Measurements from ENCODE around the gene CORO2A. TPM values are rescaled to one million over a fixed set of nuclear protein-coding genes. Genes with fewer than 3 reads are reported as not detected.
A peak's percentile ranks its signal among the peaks of the same experiment; 100 is the strongest.

CORO2A gene
- total RNA-seq, 3 donors from 2014 or later: 1.4 to 7.2 (median 7.2) TPM

DNA sequence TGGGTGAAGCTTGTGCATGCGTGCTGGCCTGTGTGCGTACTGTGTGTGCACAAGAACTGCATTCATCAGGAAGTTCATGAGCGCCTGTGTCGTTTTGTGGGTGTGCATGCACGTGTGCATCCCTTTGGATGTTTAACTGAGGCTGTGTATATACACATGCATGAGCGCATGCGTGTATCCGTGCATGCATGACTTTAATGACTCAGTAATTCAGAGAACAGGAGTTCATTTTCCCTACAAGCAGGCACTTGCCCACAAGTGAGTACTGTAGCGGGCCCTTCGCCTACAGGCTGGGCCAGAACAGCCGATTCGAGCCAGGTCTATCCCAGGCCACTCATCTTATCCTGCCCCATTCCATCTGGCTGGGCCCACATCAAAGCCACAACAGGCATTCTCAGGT lies 29.8 kb downstream of the CORO2A start:
- DNase-seq (ENCODE audit: low spot score in 2 of 2): peak in 1 of 2 donors; percentile 35
- H3K4me1 ChIP-seq: no peaks in the 10 kb centered on the region

DNA sequence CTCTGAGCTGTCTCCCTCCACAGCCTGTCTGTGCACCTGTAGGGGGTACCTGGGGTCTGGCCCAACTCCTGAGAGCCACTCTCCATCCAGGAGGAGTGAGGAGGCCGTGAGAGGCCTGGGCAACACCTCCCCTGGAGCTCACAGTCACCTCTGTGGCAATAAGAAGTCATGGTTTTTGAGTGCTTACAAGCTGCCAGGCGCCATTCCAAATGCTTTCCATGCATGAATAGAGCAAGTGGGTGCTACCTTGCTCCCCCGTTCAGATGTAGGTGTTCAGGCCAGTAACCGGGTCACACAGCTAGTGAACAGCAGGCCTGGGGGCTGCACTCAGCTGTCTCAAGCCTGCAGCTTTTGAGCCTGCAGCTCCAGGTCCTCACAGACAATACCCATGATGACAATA lies 30.6 kb downstream of the CORO2A start:
- TF ChIP-seq POLR2A (IDR thresholded peaks at IDR 0.05) (no peak), POLR2AphosphoS5 (IDR thresholded peaks at IDR 0.05) (no peak)
- TF ChIP-seq, protein P1, sequence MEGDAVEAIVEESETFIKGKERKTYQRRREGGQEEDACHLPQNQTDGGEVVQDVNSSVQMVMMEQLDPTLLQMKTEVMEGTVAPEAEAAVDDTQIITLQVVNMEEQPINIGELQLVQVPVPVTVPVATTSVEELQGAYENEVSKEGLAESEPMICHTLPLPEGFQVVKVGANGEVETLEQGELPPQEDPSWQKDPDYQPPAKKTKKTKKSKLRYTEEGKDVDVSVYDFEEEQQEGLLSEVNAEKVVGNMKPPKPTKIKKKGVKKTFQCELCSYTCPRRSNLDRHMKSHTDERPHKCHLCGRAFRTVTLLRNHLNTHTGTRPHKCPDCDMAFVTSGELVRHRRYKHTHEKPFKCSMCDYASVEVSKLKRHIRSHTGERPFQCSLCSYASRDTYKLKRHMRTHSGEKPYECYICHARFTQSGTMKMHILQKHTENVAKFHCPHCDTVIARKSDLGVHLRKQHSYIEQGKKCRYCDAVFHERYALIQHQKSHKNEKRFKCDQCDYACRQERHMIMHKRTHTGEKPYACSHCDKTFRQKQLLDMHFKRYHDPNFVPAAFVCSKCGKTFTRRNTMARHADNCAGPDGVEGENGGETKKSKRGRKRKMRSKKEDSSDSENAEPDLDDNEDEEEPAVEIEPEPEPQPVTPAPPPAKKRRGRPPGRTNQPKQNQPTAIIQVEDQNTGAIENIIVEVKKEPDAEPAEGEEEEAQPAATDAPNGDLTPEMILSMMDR (IDR thresholded peaks at IDR 0.05): no peak
- no peak overlapping the region for H3K27ac ChIP-seq
- peak in 1 of 2 donors; percentile 31 for DNase-seq (ENCODE audit: low spot score in 2 of 2)
- H3K9me3 ChIP-seq: no peaks in the 10 kb centered on the region
- H3K4me1 ChIP-seq: no peaks in the 10 kb centered on the region
- no peak overlapping the region for H3K4me3 ChIP-seq
- H3K27me3 ChIP-seq: no peaks in the 10 kb centered on the region
- intact Hi-C loops (cut with DNase I; ENCODE audit: low total_unique reads): no loop called here
- H3K36me3 ChIP-seq: no peaks in the 10 kb centered on the region

More for the DNA sequence above, 29.8 kb downstream of the CORO2A start:
- intact Hi-C loops (cut with DNase I; ENCODE audit: low total_unique reads): no loop called here
- Histone ChIP-seq H3K27ac (no peak overlapping the region), H3K27me3 (no peaks in the 10 kb centered on the region), H3K36me3 (no peaks in the 10 kb centered on the region), H3K9me3 (no peaks in the 10 kb centered on the region), H3K4me3 (no peak overlapping the region)
- TF ChIP-seq POLR2A (IDR thresholded peaks at IDR 0.05) (no peak), POLR2AphosphoS5 (IDR thresholded peaks at IDR 0.05) (no peak)
- TF ChIP-seq, protein P1 (IDR thresholded peaks at IDR 0.05): no peak

DNA sequence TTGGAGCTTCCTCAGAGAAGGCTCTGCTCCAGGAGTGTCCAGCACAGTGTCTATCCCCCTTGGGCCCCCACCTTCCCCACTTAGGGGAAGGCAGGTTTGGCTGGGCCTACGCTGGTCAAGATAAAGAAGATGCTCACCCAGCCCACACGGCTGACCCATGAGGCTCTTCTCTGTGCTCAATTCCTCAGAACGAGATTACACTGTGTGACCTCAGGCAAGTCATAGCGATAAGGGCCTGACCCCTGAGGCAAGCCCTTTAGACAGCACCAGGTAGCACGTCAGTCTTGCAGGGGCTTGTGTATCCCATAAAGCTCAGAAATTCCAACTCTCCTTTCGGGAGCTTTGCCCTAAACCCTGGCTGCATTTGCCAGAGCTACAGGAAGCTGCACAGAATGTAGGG lies 32.6 kb downstream of the CORO2A start:
- Histone ChIP-seq H3K4me1 (no peaks in the 10 kb centered on the region), H3K27me3 (no peaks in the 10 kb centered on the region), H3K36me3 (no peaks in the 10 kb centered on the region), H3K9me3 (no peaks in the 10 kb centered on the region), H3K4me3 (no peak overlapping the region), H3K27ac (no peak overlapping the region)
- intact Hi-C loops (cut with DNase I; ENCODE audit: low total_unique reads): no loop called here
- DNase-seq (ENCODE audit: low spot score in 2 of 2): no peak
- no peak for TF ChIP-seq POLR2AphosphoS5 (IDR thresholded peaks at IDR 0.05)
- no peak for TF ChIP-seq POLR2A (IDR thresholded peaks at IDR 0.05)
- TF ChIP-seq, protein P1 (IDR thresholded peaks at IDR 0.05): no peak

DNA sequence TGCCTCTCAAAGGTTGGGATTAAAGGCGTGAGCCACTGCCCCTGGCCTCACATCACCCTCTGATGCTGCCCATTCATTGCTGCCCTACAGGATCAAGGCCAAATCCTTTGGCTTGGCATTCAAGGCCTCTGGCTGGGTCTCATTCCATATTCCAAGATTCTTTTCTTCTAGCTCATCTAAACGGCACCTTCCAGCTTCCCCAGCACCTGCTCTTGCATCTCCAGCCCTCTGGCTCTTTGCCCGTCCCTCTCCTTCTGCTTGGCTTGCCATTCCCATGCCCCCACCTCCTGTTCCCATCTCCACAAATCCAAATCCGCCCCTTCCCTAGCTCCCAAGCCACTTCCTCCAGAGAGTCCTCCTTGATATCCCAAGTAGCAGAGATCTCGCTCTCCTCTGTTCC lies 33.1 kb downstream of the CORO2A start:
- no peak overlapping the region for H3K4me3 ChIP-seq
- H3K36me3 ChIP-seq: no peaks in the 10 kb centered on the region
- H3K9me3 ChIP-seq: no peaks in the 10 kb centered on the region
- H3K4me1 ChIP-seq: no peaks in the 10 kb centered on the region
- intact Hi-C loops (cut with DNase I; ENCODE audit: low total_unique reads): no loop called here
- no peak for DNase-seq (ENCODE audit: low spot score in 2 of 2)
- H3K27ac ChIP-seq: no peak overlapping the region
- TF ChIP-seq, protein P1 (IDR thresholded peaks at IDR 0.05): no peak
- TF ChIP-seq POLR2A (IDR thresholded peaks at IDR 0.05) (no peak), POLR2AphosphoS5 (IDR thresholded peaks at IDR 0.05) (no peak)
- no peaks in the 10 kb centered on the region for H3K27me3 ChIP-seq

DNA sequence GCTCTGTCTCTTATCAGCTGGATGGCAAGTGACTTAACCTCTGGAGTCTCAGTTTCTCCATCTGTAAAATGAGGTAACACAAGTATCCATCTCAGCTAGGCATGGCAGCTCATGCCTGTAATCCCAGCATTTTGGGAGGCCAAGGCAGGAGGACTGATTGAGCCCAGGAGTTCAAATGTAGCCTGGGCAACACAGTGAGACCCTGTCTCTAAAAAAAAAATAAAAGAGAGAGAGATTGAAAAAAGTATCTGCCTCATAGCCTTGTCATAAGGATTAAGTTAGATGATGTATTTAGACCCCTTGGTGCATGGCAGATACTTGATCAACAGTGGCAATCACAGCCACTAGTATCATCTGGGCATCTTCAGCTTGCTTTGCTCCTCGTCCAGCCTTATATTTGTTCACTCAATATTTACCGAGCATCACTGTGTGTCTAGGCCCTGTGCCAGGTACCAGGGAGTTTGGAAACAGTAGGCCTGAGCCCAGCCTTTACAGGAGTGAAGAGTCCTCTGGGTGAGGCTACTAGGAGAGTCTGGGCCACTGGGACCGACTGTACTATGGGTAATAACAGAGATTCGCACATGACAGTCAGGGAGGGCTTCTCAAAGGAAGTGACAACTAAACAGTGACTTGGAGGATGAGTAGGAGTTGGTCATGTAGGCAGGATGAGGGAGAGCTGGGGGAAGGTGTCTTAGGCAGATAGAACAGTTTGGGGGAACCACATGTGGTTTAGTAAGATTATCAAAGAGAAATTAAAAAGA lies 34.2 kb downstream of the CORO2A start:
- intact Hi-C loops (cut with DNase I; ENCODE audit: low total_unique reads): no loop called here
- H3K9me3 ChIP-seq: no peaks in the 10 kb centered on the region
- H3K27me3 ChIP-seq: no peaks in the 10 kb centered on the region
- DNase-seq (ENCODE audit: low spot score in 2 of 2): peak; percentile 53 to 86
- H3K4me3 ChIP-seq: no peak overlapping the region
- H3K27ac ChIP-seq: peak overlapping the region in 1 of 2 donors; percentile 58
- H3K4me1 ChIP-seq: no peaks in the 10 kb centered on the region
- H3K36me3 ChIP-seq: no peaks in the 10 kb centered on the region
- TF ChIP-seq POLR2A (IDR thresholded peaks at IDR 0.05) (no peak), POLR2AphosphoS5 (IDR thresholded peaks at IDR 0.05) (no peak)
- TF ChIP-seq, protein P1 (IDR thresholded peaks at IDR 0.05): no peak
